HepG2 (cell line): ENCODE data around the gene TEX53. TPM values are rescaled to one million over a fixed set of nuclear protein-coding genes. Genes with fewer than 3 reads are reported as not detected.
A peak's percentile ranks its signal among the peaks of the same experiment; 100 is the strongest.

Experiments used
- CEBPB ChIP-seq: IDR thresholded peaks from 2 replicates; pipeline ENCODE4 v1.6.1; 2011; ENCODE audit warnings: low read depth, low read length, improper control_type of control experiment, borderline replicate concordance
- CERS6 ChIP-seq: sonication (generic); formaldehyde crosslinking; IDR thresholded peaks from 2 replicates; pipeline ENCODE4 v1.5.0; 2020; ENCODE audit warnings: missing genetic modification reagents
- CHD4 ChIP-seq: fragments of 200-600 bp; sonication (generic); IDR thresholded peaks from 2 replicates; pipeline ENCODE4 v1.7.0; 2017; ENCODE audit warnings: mild to moderate bottlenecking, low read length, borderline replicate concordance
- IKZF4 ChIP-seq: sonication (generic); formaldehyde crosslinking; IDR thresholded peaks from 2 replicates; pipeline ENCODE4 v1.5.1; 2020; ENCODE audit warnings: borderline replicate concordance, mild to moderate bottlenecking, low read depth, missing genetic modification reagents; ENCODE audit errors: not compliant biosample characterization
- IRX3 ChIP-seq: sonication (generic); formaldehyde crosslinking; IDR thresholded peaks from 2 replicates; pipeline ENCODE4 v1.8.1; 2023; ENCODE audit warnings: mild to moderate bottlenecking, low read depth, missing genetic modification reagents, borderline replicate concordance
- KDM3A ChIP-seq: IDR thresholded peaks from 2 replicates; pipeline ENCODE4 v1.6.1; 2018; ENCODE audit warnings: low read depth, missing compliant biosample characterization
- MAF1 ChIP-seq: sonication (generic); formaldehyde crosslinking; IDR thresholded peaks from 2 replicates; pipeline ENCODE4 v1.5.0; 2020; ENCODE audit warnings: missing genetic modification reagents, borderline replicate concordance
- PHF20 ChIP-seq: sonication (generic); formaldehyde crosslinking; IDR thresholded peaks from 2 replicates; pipeline ENCODE4 v1.5.0; 2020; ENCODE audit warnings: mild to moderate bottlenecking, missing genetic modification reagents
- PHF21A ChIP-seq: sonication (generic); formaldehyde crosslinking; IDR thresholded peaks from 2 replicates; pipeline ENCODE4 v1.5.0; 2020; ENCODE audit warnings: mild to moderate bottlenecking, missing genetic modification reagents
- PREB ChIP-seq: sonication (generic); formaldehyde crosslinking; IDR thresholded peaks from 2 replicates; pipeline ENCODE4 v1.4.0; 2020; ENCODE audit warnings: missing genetic modification reagents
- SOX13 ChIP-seq, 3 experiments: fragments of 450-650 bp in 1 of 3; sonication (generic) in 1 of 3; formaldehyde crosslinking in 1 of 3; IDR thresholded peaks in 2 of 3; conservative IDR thresholded peaks in 1 of 3; 2 replicates each; pipeline versions ENCODE4 v1.5.0 to v1.6.1; 2016 to 2020; ENCODE audit warnings: antibody characterized with exemption in 1 of 3, mild to moderate bottlenecking in 1 of 3, missing compliant biosample characterization in 1 of 3, missing genetic modification reagents in 1 of 3, moderate library complexity in 1 of 3
- TBX3 ChIP-seq: fragments of 450-650 bp; IDR thresholded peaks from 2 replicates; pipeline ENCODE4 v1.6.1; 2017; ENCODE audit warnings: antibody characterized with exemption, mild to moderate bottlenecking, inconsistent platforms, borderline replicate concordance
- THAP9 ChIP-seq: sonication (generic); formaldehyde crosslinking; IDR thresholded peaks from 2 replicates; pipeline ENCODE4; 2020; ENCODE audit warnings: missing genetic modification reagents, mild to moderate bottlenecking, borderline replicate concordance
- ZNF225 ChIP-seq: sonication (generic); formaldehyde crosslinking; IDR thresholded peaks from 2 replicates; pipeline ENCODE4 v1.4.0; 2020; ENCODE audit warnings: mild to moderate bottlenecking, missing genetic modification reagents
- ZNF296 ChIP-seq: sonication (generic); formaldehyde crosslinking; conservative IDR thresholded peaks from 2 replicates; pipeline ENCODE4 v1.5.0; 2020; ENCODE audit warnings: mild to moderate bottlenecking, missing genetic modification reagents
- ZNF335 ChIP-seq: sonication (generic); formaldehyde crosslinking; IDR thresholded peaks from 2 replicates; pipeline ENCODE4 v1.4.0; 2020; ENCODE audit warnings: missing genetic modification reagents
- ZNF503 ChIP-seq: sonication (generic); formaldehyde crosslinking; IDR thresholded peaks from 2 replicates; pipeline ENCODE4 v1.4.0; 2020; ENCODE audit warnings: missing genetic modification reagents
- polyA plus RNA-seq, 8 experiments: library from polyadenylated mRNA; depleted of rRNA in 3 of 8; stranded (reverse) in 7 of 8; unstranded in 1 of 8; fragments of >200 nt; fragmentation: Illumina TruSeq in 4 of 8; extraction: Trizol in 4 of 8; gene quantifications; 2 replicates each; pipeline versions ENCODE4 v1.2.1 to v1.2.3, GENCODE V29; 2011 to 2016; ENCODE audit warnings: low read depth in 4 of 8, missing spikeins in 1 of 8, mixed read lengths in 1 of 8; ENCODE audit not compliant: insufficient read depth in 1 of 8
- total RNA-seq, 5 experiments: library from RNA; depleted of rRNA; stranded (reverse); fragments of >200 nt; fragmentation: Illumina TruSeq; extraction: Trizol; gene quantifications; 2 replicates each; pipeline ENCODE4 v1.2.3, GENCODE V29; 2016; ENCODE audit warnings: low read depth in 1 of 5
- TF ChIP-seq, protein P1 (sequence below): IDR thresholded peaks from 2 replicates; pipeline ENCODE4 v1.6.1; 2016; ENCODE audit warnings: low read depth, borderline replicate concordance
- TF ChIP-seq, protein P2 (sequence below): sonication (generic); formaldehyde crosslinking; IDR thresholded peaks from 2 replicates; pipeline ENCODE4 v1.4.0; 2020; ENCODE audit warnings: missing genetic modification reagents, mild to moderate bottlenecking, borderline replicate concordance

Gene TEX53
- total and polyA plus RNA-seq, 2 of the 13 experiments (the other 11 are each of a cell fraction or from before 2014, with no cell fraction given): not detected

DNA sequence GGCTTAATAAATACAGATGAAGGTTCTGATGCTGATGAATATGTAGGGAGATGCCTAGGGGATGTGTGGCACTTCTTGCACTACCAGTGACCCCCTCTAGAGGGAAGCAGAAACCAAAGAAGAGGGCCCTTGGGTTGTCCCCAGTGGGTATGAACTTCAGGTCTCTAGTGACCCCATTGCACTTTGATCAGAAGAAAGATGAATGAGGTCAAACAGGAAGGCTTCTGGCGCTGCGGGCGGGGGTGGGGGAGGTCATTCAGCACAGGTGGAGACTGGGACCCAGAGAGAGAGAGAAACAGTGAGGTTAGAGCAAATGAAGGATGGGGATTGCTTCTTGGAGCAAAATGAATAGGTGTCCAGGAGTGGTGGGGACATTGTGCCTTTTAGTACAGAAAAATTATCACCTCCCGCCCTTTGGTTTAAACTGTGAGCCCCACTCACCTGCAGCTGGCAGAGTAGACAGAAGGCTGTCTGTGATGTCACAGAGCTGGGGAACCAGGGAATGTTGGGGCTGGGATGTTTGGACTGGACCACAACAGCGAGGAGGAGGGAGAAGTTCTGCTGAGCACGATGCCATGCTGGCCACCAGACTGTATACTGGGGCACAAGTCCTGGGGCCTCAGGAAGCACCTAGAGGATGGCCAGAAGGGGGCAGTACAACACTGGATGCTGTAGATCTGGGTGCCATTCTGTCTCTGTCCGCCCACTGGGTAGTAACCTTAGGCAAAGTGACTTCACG is 24.2 kb upstream of the TEX53 start, which contains the start of gene TEX48 (continued):
- TF ChIP-seq, protein P1, sequence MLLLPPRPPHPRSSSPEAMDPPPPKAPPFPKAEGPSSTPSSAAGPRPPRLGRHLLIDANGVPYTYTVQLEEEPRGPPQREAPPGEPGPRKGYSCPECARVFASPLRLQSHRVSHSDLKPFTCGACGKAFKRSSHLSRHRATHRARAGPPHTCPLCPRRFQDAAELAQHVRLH (CRISPR knock-in tag): no peak
- TF ChIP-seq PREB (no peak), IRX3 (CRISPR knock-in tag) (no peak), PHF20 (CRISPR knock-in tag) (no peak), CERS6 (CRISPR knock-in tag) (no peak), ZNF335 (CRISPR knock-in tag) (no peak), IKZF4 (CRISPR knock-in tag) (no peak), ZNF296 (CRISPR knock-in tag) (no peak), PHF21A (no peak), THAP9 (CRISPR knock-in tag) (0 out of 2 replicates have a peak, but pooled peaks have one; percentile 30), CEBPB (no peak), ZNF225 (no peak), ZNF503 (no peak), KDM3A (CRISPR knock-in tag) (no peak), SOX13 (IDR thresholded peaks at IDR 0.05) (no peak), SOX13 (CRISPR knock-in tag; conservative IDR thresholded peaks at IDR 0.05 in 1 of 2, IDR thresholded peaks at IDR 0.05 in 1 of 2) (no peak; a peak in 1 of 4 replicates), MAF1 (no peak), CHD4 (no peak), TBX3 (no peak)
- TF ChIP-seq, protein P2, sequence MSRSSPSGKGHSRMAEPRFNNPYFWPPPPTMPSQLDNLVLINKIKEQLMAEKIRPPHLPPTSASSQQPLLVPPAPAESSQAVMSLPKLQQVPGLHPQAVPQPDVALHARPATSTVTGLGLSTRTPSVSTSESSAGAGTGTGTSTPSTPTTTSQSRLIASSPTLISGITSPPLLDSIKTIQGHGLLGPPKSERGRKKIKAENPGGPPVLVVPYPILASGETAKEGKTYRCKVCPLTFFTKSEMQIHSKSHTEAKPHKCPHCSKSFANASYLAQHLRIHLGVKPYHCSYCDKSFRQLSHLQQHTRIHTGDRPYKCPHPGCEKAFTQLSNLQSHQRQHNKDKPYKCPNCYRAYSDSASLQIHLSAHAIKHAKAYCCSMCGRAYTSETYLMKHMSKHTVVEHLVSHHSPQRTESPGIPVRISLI (CRISPR knock-in tag): no peak
